H7 (cell line): ENCODE measurements around the gene FGF8. TPM values are rescaled to one million over a fixed set of nuclear protein-coding genes. Genes with fewer than 3 reads are reported as not detected.

Source experiments
- DNase-seq: peaks from one replicate; pipeline ENCODE4 v3.0.0; 2012
- H3K27me3 ChIP-seq: 2 replicates; pipeline ENCODE4 v1.6.0; 2011; ENCODE audit warnings: mild to moderate bottlenecking, low read length; ENCODE audit not compliant: control insufficient read depth, insufficient read depth
- H3K36me3 ChIP-seq: replicated peaks from 2 replicates; pipeline ENCODE4 v1.5.1; 2011; ENCODE audit warnings: low read length; ENCODE audit not compliant: control insufficient read depth, insufficient read depth
- H3K4me3 ChIP-seq: 2 replicates; pipeline ENCODE4 v1.5.1; 2011; ENCODE audit warnings: low read depth, mild to moderate bottlenecking, control low read depth, low read length, moderate library complexity; ENCODE audit not compliant: insufficient read depth
- total RNA-seq: library from RNA; depleted of rRNA; stranded (reverse); fragments of >200 nt; shearing (Covaris generic); gene quantifications from 2 replicates; pipeline ENCODE4 v1.2.3, GENCODE V29; 2014

The FGF8 gene
- total RNA-seq, 1 experiment from 2014 or later: 59.8 TPM

DNA sequence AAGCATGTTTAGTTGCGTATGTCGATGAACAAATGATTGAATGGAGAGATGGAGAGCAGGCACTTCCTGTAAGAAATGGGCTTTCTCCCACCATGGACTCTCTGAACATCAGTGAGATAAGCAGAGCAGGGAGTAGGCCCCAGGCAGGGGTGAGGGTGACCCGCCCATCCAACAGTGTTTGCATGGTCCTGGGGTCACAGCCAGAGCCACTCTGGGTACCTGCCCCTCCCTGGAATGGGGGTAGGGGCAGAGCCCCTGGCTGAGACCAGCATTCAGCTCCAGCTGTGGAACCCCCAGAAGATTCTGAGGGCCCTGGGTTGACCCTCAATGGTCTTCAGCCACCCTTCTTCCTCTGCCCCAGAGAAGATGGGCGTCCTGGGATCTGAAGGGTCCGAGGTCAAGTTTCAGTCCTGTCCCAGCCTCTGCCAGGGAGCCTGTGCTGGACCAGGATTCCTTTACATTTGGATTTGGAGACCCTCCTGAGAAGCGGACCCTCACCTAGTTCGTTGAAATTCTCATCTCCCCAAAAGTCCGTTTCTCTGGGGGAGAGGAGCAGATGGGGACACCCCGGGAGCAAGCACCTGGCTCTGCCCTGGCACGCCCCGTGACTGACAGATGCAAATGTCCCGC is 2.4 kb upstream of the FGF8 start:
- H3K36me3 ChIP-seq: no peaks in the 10 kb centered on the region; the same call in 1 of the 2 replicates
- no peak for DNase-seq
- peaks cover 41% of the 10 kb centered on the region for H3K27me3 ChIP-seq
- peak overlapping the region; percentile 50 for H3K4me3 ChIP-seq

- peaks cover 46% of the 10 kb centered on the region for H3K27me3 ChIP-seq
- peak; percentile 41 for DNase-seq
- H3K4me3 ChIP-seq: no peak overlapping the region
- no peaks in the 10 kb centered on the region; the same call in 1 of the 2 replicates for H3K36me3 ChIP-seq
These were observed 1.8 kb upstream of the FGF8 start for GRCh38 chr10:101777619-101778145.

- DNase-seq: peak; percentile 85
- Histone ChIP-seq H3K27me3 (peaks cover 49% of the 10 kb centered on the region), H3K36me3 (no peaks in the 10 kb centered on the region; the same call in 1 of the 2 replicates), H3K4me3 (peak overlapping the region; percentile 50)
These were observed 375 bp upstream of the FGF8 start for GRCh38 chr10:101776161-101776817.

DNA sequence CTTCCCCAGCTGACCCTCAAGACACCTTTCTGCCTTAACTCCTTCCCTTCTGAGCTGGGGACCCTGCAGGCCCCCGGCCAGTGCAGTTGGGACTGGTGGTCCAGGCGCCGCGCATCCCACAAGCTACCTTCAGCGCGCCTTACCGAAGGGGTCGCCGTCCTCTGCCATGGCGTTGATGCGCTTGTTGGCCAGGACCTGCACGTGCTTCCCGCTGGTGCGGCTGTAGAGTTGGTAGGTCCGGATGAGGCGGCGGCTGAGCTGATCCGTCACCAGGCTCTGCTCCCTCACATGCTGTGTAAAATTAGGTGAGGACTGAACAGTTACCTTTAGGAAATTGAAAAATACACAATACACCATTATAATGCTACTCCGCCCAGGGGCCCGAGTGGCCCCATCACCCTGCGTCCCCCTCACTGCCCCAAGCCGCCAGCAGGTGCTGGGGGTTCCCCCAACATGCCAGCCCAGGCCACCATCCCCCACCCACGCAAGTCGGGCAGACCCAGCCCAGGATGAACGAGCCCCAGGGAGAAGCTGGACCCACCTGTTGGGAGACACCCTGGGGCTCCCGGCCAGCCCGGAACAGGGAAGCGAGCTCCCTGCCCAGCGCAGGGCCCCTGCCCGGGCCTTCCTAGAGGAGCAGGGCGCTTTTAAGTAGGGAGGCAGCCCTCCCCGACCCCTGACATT is 1.2 kb downstream of the FGF8 start:
- Histone ChIP-seq H3K4me3 (peak overlapping the region; percentile 47), H3K27me3 (peaks cover 49% of the 10 kb centered on the region), H3K36me3 (no peaks in the 10 kb centered on the region)
- peak; percentile 83 for DNase-seq

DNA sequence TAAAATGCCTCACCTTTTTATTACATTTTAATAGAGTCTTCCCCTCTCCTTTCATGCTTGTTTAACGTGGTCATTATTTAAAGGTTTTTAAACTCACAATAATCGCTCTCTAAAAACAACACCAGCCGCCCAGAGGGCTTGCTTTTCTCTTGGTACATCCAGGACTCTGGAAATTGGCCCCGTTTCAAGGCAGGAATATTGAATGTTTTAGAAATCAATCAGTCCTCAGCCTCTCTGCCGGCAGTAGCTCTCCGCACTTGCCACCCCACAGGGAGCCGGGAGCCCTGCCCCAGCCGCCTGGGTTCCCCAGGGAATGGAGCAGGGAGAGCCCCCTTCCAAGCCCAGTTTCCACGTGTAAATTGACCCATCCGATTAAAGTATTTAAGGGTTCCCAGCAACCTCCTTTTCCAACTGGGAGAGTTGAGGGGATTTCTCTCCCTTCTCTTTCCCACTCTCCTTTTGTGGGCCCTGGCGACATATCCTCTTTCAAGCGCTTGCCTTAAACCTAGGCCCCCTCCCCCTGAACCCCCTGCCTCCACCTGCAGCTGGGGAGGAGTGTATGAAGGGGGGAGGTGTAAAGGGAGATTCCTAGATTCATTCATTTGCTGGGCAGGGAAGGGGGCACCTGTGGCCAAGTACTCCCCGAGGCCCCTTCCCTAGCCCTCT is 1.9 kb downstream of the FGF8 start:
- H3K36me3 ChIP-seq: no peaks in the 10 kb centered on the region
- H3K4me3 ChIP-seq: peak overlapping the region; percentile 8; the same call in 1 of the 2 replicates

DNA sequence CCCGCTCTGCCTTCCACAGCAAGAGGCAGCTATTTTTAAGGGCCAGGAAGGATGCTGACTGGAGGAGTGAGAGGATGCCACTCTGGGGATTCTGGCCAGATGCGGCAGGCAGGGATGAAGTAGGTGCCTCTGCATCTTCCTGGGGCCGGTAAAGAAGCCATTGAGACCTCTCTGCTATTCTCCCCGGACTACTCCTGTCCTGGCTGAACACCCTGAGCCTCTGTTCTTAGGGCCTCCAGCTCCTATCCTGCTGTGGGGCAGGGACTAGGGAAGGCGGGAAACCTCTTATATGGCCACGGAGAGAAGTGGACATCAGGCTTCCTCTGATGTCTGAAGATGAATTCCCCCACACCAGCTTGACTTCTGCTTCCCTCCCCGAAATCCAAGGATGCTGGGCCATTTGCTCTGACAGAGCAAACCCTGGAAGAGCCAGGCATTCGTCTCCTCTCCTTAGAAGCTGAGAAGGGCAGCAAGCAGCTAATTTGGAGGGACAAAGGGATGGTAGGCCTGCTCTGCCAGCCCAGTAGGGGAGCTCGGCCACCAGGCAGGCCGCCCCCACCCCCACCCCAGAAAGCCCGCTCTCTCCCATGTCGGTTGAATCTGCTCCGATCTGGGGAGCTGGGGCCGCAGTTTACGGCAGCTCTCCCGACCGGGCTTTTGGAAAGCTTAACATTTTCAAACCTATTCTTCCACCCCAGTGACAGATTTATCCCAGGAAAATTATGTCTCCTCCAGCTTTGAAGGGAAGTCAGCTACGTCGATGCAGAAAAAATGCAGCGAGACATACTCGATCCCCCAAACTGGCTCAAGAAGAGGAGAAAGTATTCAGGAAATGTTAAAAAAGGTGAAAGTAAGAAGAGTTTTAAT is 2.8 kb downstream of the FGF8 start:
- H3K27me3 ChIP-seq: peaks cover 49% of the 10 kb centered on the region
- H3K36me3 ChIP-seq: no peaks in the 10 kb centered on the region
- no peak overlapping the region for H3K4me3 ChIP-seq
- peak; percentile 81 for DNase-seq

More for the DNA sequence above, 1.9 kb downstream of the FGF8 start:
- peak; percentile 75 for DNase-seq
- H3K27me3 ChIP-seq: peaks cover 49% of the 10 kb centered on the region

DNA sequence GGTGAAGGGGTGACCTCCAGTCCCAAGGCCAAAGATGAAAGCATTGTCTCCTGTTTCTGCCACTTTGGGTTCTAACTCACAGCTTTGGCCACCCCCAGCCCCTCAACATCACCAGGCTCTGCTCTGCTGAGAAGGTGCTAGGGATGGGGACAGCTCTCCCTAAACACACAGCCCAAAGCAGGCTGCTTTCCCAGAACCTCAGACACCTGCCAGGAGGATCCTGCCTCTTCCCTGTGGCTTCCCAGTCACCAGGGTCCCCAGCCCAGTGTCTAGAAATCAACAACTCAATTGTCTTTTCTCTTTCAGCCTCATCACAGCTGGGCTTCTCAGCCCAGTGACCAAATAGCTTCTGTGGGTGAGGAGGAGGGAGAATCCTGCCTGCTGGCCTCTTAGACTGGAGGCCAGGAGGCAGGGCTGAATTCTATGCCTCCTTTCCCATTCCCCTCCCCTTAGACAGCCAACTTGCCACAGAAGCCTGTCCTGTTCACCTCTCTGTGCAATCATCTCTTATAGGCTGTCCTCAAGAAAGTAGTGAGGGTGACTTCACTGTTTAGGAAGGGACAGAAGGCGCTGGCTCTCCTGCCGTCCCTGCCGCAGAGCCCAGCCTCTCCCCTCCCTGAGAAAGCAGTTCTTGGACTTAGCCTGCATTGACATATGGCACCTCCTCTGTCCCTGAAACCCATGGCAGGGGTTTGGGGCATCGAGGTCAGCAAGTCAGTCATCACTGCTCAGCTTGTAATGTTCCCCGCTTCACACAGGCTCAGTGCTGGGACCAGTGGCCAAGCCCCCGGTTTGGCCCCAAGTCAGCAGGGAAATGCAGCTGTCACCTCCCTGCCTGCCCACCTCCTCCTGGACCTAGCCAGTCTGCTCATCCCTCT is 3.7 kb downstream of the FGF8 start:
- DNase-seq: peak; percentile 55
- no peak overlapping the region for H3K4me3 ChIP-seq
- peaks cover 43% of the 10 kb centered on the region for H3K27me3 ChIP-seq
- H3K36me3 ChIP-seq: no peaks in the 10 kb centered on the region

GRCh38 chr10:101771380-101771779 is 4.5 kb downstream of the FGF8 start:
- DNase-seq: peak; percentile 39
- no peaks in the 10 kb centered on the region for H3K36me3 ChIP-seq
- H3K27me3 ChIP-seq: peaks cover 35% of the 10 kb centered on the region
- no peak overlapping the region for H3K4me3 ChIP-seq

GRCh38 chr10:101770331-101771215 is 5.3 kb downstream of the FGF8 start:
- no peaks in the 10 kb centered on the region for H3K36me3 ChIP-seq
- H3K4me3 ChIP-seq: no peak overlapping the region
- peak; percentile 67 for DNase-seq
- H3K27me3 ChIP-seq: peaks cover 32% of the 10 kb centered on the region

DNA sequence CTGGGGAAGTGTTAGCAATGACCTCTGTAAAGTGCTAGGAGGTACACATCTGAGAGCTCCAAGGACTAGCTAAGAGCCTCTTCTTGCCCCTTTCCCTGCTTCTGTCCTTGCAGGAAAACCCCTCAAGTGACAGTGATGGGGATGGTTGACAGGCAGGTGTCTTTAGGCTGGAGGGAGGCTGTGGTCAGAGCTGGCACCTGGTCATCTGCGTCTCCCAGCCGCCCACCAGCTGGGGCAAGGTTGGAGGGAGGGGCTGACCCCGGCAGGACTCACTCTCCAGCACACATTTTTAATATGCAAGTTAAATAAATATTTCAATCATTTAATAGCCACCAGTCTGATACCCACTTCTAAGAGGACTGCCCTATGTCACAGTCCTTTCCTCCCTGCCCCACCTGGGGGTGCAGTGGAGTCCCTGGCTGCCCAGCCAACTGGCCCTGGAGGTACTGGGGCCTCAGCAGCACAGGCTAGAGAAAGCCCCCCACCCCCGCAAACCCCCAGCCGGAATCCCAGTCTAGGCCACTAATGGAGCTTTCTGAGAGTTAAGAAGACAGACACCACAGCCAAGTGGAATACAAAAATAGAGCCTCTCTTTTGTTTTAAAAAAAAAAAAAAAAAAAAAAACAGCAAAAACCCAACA is 6.3 kb downstream of the FGF8 start:
- H3K27me3 ChIP-seq: peaks cover 23% of the 10 kb centered on the region
- peak; percentile 83 for DNase-seq
- no peak overlapping the region for H3K4me3 ChIP-seq
- no peaks in the 10 kb centered on the region for H3K36me3 ChIP-seq

- no peak overlapping the region for H3K4me3 ChIP-seq
- H3K36me3 ChIP-seq: no peaks in the 10 kb centered on the region
- DNase-seq: peak; percentile 37
- peaks cover 14% of the 10 kb centered on the region for H3K27me3 ChIP-seq
These were observed 7.1 kb downstream of the FGF8 start for GRCh38 chr10:101768791-101769170.
